Skin epidermis (tissue), 12 donors: ENCODE measurements around the gene CHST3.
"Not testable (repeated sequence)": the region's sequence is repeated elsewhere in the genome, so short reads cannot be mapped to it uniquely, and the experiment has no call there.

Experiments
- H3K27ac ChIP-seq, 21 experiments: fragments of 200-600 bp; sonication (generic) in 11 of 21; one replicate each; pipeline ENCODE4 v1.5.0; 2020; ENCODE audit warnings: mild to moderate bottlenecking in 3 of 21, inconsistent platforms in 2 of 21, moderate library complexity in 2 of 21
- H3K4me3 ChIP-seq, 7 experiments: fragments of 200-600 bp; sonication (generic) in 2 of 7; one replicate each; pipeline ENCODE4 v1.5.0; 2020; ENCODE audit warnings: inconsistent platforms in 2 of 7, mild to moderate bottlenecking in 2 of 7, moderate library complexity in 1 of 7

Gene CHST3

DNA sequence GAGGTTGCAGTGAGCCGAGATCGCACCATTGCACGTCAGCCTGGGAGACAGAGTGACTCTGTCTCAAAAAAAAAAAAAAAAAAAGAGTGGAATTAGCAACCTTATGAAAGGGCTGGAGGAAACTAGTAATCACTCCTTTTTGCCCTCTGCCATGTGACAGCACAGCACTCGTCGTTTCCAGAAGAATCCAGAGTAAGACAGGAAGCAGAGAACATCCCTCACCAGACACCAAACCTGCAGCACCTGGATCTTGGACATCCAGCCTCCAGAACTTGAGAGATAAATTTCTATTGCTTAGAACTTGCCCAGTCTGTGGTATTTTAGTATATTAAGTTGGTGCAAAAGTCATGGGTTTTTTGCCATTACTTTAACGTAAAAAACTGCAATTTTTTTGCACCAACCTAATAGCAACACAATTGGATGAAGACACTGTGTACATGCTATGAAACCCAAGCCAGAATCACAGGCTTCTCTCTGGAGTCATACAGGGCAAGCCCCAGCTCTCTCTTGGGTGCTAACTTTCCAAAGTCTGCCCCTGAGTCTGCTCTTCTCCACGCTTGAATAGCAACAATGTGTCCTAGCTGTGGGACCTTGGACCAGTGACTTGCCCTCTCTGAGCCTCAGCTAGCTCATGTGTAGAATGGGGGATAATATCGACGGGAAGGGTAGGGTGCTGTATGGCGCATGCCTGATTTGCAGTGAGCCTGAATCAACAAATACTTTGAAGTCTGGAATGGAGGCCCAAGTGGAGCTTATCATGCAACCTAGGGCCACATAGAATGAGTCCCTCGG is 55.1 kb downstream of the CHST3 start:
- H3K4me3 ChIP-seq = no peak overlapping the region
- H3K27ac ChIP-seq = no peak overlapping the region

DNA sequence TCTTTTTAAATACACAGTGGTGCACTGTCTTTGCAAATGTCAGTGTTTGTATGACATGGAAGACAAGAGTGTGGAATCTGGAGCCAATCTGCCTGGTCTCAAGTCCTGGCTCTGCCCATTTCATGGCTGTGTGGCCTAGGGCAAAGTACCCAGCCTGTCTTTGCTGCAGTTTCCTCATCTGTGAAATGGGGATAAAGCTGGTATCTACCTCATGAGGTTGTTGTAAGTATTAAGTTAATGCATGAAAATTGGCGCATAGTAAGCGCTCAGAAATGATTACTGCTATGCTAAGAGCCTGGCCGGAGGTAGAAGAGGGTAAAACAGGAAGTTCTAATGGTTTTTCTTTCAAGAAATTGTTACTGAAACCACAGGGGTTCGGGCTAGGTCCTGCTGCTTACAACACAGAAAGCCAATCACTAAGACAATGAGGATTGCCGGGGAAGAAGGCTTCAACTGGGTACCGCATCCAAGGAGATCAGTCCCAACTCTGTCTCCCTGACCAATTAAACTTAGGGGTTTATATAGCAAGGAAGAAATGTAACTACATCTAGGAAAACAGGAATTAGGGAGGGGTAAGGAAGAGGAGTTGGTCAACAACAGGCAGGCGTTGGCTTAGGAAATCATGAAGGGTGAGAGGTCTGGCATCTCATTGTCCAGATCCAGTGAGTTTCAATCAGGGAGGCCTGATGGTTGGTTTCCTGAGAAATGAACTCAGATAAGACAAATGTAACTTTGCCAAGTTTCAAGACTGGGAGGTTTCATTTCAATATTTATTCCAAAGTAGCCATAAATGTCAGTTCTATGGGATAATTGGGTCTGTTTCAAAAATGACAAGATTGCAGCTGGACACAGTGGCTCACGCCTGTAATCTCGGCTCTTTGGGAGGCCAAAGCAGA is 57.0 kb downstream of the CHST3 start:
- no peak overlapping the region for H3K27ac ChIP-seq
- no peak overlapping the region for H3K4me3 ChIP-seq

DNA sequence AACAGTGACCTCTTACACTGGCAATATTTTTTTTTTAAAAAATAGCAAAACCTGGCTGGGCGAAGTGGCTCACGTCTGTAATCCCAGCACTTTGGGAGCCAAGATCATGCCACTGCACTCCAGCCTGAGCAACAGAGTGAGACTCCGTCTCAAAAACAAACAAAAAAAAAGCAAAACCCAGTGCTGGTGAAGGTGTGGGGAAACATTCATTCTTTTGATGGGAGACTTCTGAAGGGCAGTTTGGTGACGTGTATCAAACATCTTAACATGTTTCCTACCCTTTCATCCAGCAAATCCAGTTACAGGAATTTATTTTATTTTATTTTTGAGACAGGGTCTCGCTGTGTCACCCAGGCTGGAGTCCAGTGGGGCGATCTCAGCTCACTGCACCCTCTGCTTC is 58.0 kb downstream of the CHST3 start:
- Histone ChIP-seq H3K4me3 (no peak overlapping the region), H3K27ac (no peak overlapping the region)

DNA sequence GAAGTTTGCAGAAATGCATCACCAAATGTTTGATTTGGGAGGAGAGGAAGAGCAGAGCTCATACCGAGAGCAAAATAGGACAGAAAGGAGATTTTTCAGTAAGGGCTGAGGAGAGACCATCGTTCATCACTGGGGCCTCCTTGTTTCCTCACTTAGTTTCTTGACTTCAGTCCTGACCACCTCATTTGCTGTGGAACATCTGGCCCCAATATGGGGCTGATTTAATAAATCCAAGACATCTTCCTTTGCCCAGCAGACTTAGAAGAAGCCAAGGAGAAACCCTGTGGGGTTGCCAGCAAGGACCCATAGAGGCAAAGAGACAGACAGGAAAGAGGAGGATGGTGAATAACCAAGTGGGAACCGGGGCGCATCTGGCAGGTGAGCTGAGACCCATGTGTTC is 60.4 kb downstream of the CHST3 start:
- H3K4me3 ChIP-seq = no peak overlapping the region
- H3K27ac ChIP-seq = peak overlapping the region in 3 of 21 experiments; percentile 8 to 54 (median 20)

DNA sequence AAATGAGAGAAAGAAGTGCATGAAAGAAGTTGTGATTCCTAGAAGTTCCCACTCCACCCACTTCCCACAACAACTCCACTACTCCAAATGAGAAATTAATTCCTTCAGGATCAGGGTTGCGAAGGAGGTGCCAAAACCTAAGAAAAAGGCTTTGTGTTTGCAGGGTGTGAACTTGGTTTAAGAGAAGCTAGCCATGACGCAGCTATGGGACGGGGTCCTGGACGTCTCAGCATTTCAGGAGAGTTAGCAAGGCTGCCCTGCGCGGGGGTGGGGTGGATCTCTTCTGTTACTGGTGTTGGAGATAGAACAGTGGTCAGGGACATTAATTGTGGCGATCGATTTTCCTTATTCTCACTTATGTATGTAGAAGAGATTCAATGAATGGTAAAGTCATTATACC is 61.2 kb downstream of the CHST3 start:
- H3K27ac ChIP-seq = peak overlapping the region in 2 of 21 experiments; percentile 16 to 20
- no peak overlapping the region for H3K4me3 ChIP-seq

DNA sequence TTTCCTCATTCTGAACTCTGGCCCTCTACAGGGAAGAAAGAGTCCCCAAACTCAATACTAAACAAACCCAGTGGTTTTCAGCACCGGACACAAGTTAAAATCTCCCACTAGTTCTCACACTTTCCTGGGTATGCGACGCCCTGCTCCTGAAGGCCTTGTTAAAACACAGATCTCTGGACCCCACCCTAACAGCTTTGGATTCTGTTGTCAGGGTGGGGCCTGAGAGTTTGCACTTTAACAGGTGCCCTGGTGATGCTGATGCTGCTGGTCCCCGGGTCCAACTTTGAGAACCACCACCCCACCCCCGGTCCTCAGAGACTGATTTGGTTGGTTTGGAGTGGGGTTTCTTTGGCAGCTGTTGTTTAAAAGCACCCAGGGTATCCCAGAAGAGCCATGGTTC is 61.6 kb downstream of the CHST3 start:
- Histone ChIP-seq H3K27ac (no peak overlapping the region), H3K4me3 (no peak overlapping the region)

DNA sequence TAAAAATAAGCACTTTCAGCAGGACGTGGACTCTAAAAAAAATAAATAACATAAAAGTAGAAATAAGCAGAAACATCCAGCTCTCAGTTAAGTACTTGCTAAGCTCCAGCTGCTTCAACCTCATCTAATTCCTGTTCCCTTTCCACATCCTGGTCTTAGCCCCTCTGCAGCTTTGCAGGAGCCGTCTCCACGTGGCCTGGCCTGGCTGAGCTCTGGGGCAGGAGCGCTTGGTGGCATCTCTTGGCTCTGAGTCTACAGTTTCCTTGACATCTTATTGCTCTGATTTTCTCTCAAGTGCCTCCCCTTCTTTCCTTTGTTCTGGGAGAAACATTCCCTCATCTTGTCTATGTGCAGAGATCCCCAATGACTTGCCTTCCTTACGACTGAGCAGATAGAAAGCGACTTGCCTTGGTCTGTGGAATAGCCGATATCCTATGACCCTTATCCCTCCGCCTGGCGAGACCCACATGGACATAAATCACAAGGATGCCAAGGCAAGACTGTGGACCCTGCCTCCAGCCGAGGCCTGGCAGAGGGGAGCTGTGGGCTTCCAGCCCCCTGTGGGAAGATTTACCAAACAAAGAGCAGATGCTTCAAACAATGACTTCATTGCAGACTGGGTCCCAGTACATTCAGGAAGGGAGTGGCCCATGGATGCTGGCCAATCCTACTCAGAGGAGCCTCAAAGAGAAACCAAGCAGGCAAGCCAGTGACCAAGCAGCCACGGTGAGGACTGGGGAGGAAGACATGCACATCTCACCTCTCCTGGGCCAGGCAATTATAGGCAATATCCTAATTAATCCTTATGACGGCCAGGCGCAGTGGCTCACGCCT is 62.3 kb downstream of the CHST3 start:
- no peak overlapping the region for H3K27ac ChIP-seq
- no peak overlapping the region for H3K4me3 ChIP-seq

DNA sequence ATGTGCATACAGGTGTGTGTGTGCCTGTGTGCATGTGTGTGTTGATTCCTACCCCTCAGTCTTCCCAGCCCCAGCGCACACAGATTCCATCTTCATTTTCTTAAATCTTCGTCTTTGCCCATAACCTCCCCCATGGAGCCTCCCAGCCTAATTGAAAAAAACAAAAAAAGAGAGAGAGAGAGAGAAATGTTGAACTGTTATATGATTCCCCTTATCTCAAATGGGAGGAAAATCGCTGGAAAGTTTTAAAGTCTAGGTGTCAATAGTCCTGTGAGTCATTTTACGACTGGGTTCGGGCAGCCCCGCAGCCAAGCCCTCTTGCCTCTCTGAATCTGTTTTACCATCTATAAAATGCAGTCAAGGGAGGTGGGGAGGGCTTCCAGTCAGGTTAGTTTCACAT is 63.3 kb downstream of the CHST3 start:
- no peak overlapping the region for H3K4me3 ChIP-seq
- H3K27ac ChIP-seq = no peak overlapping the region

DNA sequence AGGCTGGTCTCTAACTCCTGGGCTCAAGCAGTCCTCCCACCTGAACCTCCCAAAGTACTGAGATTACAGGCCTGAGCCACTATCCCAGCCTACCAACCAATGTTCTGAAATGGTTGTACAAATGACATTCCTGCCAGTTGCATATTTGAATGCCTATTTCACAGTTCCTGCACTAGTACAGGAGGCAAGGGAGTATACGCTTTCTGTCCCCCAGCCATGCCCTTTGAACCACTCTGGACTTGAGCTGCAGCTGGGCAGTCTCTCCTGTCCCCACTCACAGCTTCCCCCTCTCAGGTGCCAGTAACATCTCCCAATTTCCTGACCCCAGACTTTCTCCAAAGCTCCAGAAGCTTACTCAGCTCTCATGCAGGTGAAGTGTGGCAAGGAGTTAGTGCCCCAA is 65.2 kb downstream of the CHST3 start:
- Histone ChIP-seq H3K27ac (no peak overlapping the region), H3K4me3 (no peak overlapping the region)

DNA sequence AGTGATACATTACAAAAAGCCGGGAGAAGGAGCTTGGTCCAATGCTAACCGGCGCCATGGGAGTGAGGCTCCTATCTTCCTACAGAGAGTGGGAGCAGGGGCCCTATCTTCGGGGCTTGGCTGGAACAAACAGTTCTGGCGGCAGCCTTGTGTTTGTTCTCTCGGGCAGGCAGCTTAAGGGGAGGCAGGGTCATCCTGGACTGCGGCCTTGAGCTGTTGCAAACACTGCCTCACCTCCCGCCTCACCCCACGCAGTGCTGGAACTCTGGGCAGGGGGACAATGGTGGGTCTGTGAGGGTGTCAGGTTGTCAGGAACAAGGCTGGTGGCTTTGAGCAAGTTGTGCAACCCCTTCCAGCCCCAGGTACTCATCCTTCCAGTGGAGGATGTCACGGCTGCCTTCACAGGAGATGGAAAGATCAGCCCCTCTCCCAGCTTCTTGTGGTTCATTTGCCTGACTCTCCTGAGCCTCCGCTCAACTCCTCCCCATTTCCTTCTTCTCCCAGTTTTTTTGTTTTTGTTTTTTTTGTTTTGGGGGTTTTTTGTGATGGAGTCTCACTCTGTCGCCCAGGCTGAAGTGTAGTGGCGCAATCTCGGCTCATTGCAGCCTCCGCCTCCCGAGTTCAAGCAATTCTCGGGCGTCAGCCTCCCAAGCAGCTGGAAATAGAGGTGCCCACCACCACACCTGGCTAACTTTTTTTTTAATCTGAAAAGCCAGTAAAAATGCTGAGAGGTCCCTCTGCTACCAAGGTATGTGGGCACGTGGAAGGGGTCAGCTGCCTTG is 66.8 kb downstream of the CHST3 start:
- no peak overlapping the region for H3K4me3 ChIP-seq
- H3K27ac ChIP-seq = no peak overlapping the region

DNA sequence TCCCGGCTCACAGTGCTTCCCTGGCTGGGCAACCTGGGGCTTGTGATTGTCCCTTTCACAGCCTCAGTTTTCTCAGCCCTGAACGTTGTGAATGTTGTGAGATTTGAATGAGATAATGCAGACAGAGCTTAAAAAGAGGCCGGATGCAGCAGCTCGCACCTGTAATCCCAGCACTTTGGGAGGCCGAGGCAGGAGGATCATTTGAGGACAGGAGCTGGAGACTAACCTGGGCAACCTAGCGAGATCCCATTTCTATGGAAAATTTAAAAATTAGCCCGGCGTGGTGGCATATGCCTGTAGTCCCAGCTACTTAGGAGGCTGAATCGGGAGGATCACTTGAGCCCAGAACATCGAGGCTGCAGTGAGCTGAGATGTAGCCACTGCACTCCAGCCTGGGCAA is 67.5 kb downstream of the CHST3 start:
- Histone ChIP-seq H3K27ac (no peak overlapping the region), H3K4me3 (no peak overlapping the region)

DNA sequence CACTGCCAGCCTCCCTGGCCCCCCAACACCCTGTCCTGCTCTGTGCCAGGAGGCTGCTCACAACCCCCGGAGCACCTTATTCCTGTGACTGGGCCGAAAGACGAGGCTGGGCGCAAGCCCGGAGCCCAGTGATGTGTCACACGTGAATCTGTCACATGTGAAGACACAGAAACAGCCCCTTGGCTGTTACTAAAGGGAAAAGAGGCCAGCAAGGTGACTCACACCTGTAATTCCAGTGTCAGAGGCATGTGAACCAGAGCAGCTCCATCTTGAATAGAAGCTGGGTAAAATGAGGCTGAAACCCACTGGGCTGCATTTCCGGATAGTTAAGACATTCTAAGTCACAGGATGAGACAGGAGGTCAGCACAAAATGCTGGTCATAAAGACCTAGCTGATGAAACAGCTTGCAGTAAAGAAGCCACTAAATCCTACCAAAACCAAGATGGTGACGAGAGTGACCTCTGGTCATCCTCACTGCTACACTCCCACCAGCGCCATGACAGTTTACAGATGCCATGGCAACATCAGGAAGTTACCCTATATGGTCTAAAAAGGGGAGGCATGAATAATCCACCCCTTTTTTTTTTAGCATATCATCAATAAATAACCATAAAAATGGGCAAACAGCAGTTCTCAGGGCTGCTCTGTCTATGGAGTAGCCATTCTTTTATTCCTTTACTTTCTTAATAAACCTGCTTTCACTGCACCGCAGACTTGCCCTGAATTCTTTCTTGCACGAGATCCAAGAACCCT is 68.4 kb downstream of the CHST3 start:
- not testable (repeated sequence) for H3K27ac ChIP-seq, H3K4me3 ChIP-seq

DNA sequence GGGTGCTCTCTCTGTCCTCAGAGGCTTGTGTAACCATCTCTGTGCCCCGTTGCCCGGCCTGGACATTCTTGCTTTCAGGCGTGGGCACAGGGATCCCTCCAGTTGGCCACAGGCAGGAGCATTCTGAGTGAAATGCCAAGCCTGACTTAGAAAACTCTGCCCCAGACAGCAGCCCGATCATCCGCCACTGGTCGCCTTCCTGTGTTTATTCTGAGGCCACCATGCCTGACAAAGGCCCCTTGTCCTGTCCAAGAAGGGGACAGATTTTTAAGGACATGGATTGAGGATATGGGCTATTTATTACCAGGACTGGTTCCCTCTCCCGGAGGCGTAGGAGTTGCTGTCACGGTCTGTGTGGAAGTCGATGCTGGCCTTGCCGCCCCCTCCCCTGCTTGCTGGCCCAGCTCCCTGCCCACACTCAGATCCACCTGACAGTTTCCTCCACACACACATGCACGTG is 69.9 kb downstream of the CHST3 start:
- Histone ChIP-seq H3K4me3 (no peak overlapping the region), H3K27ac (no peak overlapping the region)

DNA sequence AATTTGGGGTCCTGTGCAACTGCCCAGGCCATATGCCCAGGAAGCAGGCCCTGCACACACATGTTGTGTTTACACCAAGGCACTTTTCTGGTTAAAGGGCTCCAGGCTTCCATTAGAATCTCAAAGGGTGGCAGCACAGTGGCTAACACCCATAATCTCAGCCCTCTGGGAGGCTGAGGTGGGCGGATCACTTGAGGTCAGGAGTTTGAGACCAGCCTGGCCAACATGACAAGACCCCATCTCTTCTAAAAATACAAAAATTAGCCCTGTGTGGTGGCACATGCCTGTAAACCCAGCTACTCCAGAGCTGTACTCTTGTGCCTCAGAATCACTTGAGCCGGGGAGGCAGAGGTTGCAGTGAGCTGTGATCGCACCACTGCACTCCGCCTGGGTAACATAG is 70.6 kb downstream of the CHST3 start:
- Histone ChIP-seq H3K4me3 (no peak overlapping the region), H3K27ac (no peak overlapping the region)

DNA sequence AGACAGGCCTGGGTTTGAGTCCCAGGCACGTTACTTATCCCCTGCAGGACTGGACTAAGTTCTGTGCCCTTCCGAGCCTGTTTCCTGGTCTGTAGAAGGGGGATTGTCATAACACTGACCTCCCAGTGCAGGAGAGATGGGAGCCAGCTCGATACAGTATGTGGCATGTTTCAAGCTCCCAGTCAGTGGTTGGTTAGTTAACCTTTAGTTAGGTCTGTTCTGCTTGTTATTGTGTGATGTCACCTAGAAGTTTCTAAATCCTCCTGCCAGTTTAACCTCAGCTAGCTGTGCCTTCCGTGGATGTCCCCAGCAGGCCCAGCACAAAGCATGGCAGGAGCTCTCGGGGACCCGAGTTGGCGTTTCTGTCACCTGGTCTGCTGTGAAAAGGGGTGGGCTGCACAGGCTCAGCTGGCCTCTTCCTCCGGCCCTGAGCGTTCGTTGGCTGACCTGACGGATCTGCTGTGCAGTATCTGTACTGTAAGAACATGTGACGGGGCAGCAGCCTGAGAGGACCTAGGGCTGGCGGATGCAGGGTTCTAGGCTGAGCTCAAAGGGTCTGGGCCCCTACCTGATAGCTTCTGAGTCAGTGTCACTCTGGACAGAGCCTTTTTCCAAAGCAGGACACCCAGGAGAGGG is 71.2 kb downstream of the CHST3 start:
- Histone ChIP-seq H3K27ac (no peak overlapping the region), H3K4me3 (no peak overlapping the region)

DNA sequence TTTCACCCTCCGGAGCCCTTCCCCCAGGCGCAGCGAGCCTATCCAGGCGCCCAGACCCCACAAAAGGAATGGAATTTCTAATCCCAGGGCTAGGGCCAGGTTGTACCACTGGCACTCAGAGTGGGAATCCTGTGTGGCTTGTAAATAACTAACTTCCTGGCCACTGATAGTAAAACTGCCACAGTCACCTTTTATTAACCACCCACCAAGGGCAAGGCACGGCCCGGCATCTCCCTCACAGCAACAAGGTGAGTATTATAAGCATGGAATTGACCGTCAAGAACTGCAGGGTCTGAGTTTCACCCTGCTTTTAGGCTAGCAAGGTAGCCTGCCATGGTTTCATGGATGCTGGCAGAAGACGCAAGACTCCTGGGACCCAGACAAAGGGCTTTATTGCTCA is 73.1 kb downstream of the CHST3 start:
- Histone ChIP-seq H3K27ac (peak overlapping the region in 2 of 21 experiments; percentile 39 to 44), H3K4me3 (no peak overlapping the region)

DNA sequence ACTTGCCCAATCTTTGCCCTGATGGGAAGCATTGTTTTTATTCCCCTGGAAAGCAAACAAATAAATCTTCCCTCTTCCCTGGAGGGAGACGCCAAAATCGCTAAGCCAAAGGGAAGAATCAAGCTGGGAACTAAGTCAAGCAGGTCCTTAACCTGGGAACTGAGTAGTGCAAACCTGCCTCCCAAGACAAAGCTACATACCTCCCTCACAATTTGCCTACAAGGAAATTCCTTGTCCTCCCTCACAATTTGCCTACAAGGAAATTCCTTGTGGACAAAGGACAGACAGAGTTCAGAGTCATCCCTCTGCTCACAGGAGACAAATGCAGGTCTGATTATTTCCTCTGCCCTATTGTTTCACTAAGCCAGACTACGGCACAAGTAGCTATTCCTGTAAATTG is 73.6 kb downstream of the CHST3 start:
- Histone ChIP-seq H3K4me3 (no peak overlapping the region), H3K27ac (peak overlapping the region in 2 of 21 experiments; percentile 39 to 44)

DNA sequence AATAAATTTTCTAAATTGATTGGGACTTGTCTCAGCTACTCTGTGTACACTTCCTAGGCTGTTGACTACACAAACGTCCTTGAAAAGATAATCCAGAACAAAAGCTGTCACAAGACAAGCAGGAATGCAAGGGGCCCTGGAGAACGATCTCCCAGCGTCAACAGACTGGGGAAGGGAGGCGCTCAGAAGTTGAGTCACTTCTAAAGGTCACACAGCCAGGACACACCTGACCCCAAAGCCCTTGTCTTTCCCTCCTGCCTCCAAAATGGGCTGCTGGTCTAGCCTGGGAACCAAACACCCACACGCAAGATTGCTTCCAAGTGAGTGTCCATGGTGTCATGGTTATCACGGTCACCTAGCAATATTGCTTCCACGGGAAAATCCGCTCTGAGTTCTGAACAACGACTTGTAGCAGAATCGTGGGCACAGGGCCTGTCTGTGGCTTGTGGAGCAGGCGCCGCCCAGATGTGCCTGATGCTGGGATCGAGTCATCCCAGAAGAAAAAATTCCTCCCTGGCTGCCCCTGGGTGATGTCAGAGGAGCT is 74.3 kb downstream of the CHST3 start:
- Histone ChIP-seq H3K27ac (peak overlapping the region in 2 of 21 experiments; percentile 17 to 44), H3K4me3 (no peak overlapping the region)
